ENCODE measurements around the gene PEX3.
"Not testable (repeated sequence)": the region's sequence is repeated elsewhere in the genome, so short reads cannot be mapped to it uniquely, and the experiment has no call there.

The PEX3 gene

DNA sequence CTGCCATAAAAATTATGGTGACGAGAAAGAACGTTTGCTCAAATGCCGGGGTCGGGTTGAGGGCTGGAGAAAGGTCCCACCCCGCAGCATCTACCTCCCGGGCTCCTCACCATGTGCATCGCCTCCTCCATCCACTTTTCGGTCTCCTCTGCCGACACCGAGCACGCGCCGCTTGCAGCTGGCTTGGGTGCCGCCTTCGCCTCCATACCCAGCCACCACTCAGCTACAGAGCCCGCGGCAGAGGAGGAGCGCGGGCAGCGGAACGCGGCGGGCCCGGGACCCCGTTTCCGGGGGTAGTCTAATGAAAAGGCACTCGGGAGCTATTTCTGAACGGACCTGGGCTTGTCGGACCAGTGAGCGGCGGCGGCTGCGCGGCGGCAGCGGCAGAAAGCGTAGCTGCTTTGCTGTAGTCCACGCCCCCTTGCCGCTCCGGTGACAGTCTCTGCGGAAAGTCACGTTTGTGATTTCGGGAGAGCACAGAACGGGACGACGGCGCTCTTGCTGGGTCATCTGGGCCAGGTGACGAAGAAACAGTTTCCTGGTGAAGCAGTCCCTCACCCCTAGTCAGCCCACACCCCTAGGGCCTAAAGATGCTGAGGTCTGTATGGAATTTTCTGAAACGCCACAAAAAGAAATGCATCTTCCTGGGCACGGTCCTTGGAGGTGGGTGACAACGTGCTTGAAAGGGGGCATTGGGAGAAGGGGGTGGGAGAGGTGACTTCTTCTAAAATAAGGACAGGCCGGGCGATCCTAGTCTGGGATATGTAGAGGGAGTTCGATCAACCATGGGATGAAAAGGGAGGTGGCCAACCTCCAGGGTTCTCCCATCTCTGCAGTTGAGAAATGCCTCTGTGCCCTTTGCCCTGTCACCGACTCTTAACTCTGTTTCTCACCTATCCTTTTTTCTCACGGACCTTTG lies at the start of gene PEX3, which contains the start of gene ADAT2:
TSS of gene PEX3 (plus strand) at position 353 of the 919 bp plus-strand sequence. CDS start at position 591, 238 bp downstream.
TSS of gene ADAT2 (minus strand) at position 243 of the 919 bp plus-strand sequence. CDS start at position 206, 37 bp downstream.
- peak; percentile 94 for DNase-seq

- no peak for DNase-seq
These were observed 49.5 kb upstream of the PEX3 start for GRCh38 chr6:143401068-143401446.

- DNase-seq: no peak
These were observed 48.8 kb upstream of the PEX3 start for GRCh38 chr6:143401636-143402370.

- no peak for DNase-seq
These were observed 47.8 kb upstream of the PEX3 start for GRCh38 chr6:143402721-143403336.

DNA sequence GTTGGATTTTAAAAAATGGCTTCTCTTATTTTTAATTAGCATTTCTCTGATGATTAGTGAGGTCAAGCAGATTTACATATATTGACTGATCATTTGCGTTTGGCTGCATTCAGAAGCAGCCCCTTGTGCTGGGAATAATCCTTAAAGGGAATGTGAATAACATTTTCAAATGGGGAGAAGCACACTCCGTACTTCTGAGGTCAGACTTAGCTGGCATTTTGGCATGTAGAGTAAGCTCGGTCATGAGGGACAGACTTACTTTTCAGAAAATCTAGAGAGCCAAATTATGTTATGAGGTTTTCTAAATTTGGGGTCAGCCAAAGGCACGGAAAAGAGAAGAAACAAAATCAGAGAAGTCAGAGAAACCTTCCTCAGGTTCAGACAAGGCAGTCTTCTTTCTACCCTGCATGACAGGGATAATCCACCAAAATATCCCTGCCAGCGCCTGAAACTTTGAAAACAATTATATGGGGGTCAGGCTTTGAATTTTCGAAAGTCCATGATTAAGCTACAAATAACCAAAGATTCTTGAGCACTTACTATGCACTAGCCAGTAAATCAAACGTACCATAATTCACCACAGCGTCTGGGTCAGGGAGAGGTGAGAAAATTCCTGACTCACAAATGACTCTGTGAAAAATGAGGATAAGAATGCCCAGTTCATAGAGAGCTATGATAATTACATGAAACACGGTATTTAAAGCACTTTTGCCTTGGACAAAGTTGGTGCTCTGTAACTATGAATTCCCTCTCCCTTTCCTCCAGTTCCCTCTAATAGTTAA lies 45.0 kb upstream of the PEX3 start:
- DNase-seq: no peak

GRCh38 chr6:143406673-143407072 lies 43.9 kb upstream of the PEX3 start:
- no peak for DNase-seq

DNA sequence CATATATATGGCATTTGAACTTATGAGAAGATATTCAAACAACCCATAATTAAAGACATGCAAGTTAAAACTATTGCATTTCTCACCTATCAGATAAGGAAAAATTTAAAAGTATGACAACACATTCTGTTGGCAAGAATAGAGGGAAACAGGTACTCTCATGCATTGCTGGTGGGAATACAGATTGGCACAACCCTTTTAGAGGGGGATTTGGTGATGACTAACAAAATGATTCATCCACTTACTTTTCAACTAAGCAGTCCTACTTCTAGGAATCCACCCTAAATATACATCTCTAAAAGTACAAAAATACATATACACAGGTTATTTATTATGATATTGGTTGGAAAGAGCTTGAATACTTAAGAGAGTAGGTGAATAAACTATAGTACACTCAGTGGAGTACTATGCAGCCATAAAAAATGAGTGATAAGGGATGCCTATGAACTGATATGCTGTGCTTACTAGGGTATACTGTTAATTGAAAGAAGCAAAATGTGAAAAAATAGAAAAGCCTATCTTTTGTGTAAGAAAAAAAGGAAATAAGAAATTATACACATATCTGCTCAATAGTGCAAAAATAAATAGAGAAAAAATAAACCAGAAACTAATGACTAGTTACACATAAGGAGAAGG lies 42.3 kb upstream of the PEX3 start:
- DNase-seq: no peak

DNA sequence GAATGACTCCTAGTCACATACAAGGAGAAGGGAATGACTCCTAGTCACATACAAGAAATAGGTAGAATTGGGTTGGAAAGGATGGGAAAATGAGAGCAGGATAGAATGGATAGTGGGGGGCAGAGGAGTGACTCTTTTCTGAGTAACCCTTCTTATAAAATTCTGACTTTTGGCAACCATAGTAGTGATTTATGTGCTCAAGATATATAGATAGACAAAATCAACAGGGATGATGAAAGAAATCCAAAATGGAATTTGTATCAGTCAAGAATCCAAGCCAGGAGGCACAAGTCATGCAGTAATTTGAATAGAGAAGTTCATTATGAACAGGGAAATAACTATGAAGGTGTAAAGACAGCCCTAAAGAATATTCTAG lies 41.8 kb upstream of the PEX3 start:
- DNase-seq: no peak

DNA sequence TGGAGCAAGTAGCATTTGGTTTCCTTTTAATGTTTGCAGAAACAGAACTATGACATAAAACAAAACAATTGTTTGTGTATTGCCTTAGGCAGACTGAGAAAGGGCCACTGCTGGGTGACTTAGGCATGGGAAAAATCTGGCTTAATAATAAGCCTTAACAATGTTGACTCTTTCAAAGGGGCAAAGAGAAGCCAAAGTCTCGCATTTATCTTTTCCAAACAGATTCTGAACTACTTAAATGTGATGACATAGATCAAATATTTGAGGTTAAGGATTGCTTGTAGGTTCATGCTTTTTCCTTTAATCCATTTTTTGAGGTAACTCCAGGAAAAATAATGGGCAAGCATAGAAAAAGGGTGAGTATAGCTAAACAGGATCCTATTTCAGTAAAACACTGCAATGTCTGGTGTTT lies 39.7 kb upstream of the PEX3 start:
- DNase-seq: no peak

GRCh38 chr6:143414769-143415168 lies 35.8 kb upstream of the PEX3 start:
- DNase-seq: no peak

DNA sequence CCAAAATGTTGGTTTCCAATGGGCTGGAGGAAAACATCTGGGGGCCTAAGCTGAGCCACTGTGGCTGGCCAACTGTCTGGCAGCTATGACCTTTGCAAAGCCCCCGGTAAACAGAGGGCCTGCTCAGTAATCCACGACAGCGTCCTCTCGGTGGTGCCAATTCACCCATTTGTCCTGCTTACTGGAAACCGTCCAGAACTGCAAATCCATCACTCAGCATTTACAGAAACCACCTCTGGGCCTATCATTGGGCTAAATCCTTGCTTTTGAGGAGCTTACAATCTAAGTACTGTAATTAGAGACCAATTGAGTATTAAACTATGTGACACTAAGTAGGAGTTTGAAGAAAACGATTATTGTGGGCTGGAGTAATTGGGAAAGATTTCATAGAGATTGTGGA lies 31.1 kb upstream of the PEX3 start:
- DNase-seq: no peak

GRCh38 chr6:143426026-143426425 lies 24.6 kb upstream of the PEX3 start:
- DNase-seq: no peak

DNA sequence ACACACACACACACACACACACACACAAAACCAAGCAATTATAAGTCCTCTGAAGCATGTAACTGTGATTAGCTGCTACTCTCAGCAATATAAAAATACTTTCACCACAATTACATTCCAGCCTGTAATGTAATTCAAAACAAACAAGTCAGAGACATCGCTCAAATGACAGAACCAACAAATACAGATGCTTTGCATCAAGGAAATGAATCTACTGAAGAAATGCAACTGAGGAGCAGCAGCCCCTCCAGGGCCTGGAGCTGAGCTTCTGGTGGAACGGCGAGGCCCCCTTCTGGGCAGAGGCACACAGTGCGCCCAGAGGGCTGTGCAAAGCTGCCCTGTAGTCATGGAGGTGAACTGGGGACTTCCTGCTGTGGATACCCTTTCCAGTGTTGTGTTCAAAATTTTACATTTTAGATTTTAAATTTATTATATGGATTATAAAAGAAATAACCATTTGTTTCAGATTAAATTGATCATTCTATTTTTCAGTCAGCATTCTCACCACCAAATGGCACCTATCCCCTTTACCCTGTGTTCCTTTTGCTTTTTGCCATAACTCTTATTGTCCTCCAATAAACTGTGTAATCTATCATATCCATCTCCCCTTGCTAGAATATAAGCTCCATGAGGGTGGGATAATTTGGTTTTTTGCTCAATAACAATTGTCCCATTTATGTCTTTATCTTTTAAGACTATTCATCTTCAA lies 23.3 kb upstream of the PEX3 start:
- DNase-seq: no peak

- no peak for DNase-seq
These were observed 20.6 kb upstream of the PEX3 start for GRCh38 chr6:143429970-143430369.

DNA sequence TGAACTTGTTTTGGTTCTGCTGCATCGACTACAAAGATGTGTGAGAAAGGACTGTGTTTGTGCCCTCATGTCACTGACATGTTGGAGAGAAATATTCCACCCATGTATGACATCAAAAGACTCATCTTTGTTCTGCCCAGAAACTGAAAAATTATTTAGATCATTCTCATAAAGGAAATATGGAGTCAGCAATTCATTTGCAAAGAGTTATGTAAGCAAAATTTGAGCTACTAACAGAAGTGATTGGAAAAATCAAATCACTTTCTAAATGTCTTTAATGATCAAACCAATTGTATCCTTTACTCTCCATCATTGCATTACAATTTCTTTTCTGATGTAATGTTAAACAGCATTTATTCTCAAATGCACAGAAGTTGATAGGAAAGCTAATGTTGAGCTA lies 19.4 kb upstream of the PEX3 start:
- no peak for DNase-seq

DNA sequence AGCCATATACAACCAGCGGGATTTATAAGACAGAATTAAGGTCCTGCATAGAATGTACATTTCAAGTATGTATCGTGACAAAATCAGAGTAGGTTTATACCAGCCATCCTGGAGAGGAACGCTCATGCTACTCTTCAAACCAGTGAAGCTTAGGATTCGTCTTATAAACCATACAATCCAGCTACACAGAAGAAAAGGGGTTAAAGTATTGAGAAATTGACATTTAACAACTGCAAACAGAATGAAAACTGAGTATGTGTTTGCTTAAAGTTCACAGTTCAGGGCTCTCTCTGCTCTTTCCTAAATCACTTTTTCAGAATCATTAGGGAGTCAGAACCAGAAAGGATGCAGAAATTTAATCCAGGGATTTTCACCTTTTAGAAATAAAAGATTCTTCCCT lies 18.0 kb upstream of the PEX3 start:
- DNase-seq: no peak

DNA sequence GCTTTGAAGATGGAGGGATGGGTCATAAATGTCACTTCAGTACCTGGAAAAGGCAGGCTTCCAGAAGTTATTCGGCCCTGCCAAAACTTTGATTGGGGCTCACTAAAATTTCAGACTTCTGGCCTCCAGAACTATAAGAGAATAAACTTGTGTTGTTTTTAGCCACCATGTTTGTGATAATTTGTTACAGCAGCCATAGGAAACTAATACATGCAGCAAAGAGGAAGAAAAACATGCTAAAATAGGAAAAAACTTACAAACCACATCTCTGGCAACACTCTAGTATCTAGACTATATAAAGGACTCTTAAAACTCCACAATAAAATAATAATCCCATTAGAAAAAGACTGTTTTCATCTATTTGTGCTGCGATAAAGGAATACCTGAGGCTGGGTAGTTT lies 9.6 kb upstream of the PEX3 start:
- DNase-seq: no peak

DNA sequence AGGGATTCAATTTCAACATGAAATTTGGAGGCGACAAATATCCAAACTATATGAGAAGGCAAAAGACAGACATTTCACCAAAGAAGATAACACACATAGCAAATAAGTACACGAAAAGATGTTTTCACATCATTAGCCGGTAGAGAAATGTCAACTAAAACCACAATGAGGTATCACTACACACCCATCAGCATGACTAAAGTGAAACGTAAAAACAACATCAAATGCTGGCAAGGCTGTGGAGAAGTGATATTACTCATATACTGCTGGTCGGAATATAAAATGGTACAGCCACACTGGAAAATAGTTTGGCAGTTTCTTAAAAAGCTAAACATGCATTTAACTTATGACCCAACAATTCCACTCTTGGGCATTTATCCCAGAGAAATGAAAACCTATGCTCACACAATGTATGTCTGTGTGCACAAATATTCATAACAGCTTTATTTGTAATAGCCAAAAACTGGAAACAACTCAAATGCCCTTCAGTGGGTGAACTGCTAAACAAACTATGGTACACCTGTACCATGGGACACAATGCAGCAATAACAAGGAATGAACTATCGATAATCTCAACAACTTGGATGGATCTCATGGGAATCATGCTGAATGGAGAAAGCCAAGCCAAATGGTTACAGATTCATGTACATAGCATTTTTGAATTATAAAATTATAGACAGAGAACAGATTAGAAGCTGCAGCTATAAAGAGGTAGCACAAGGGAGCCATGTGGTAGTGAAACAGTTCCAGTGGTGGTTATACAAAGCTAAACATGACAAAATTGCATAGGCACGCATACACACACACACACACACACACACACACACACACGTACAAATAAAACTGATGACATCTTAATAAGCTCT lies 8.7 kb upstream of the PEX3 start:
- no peak for DNase-seq

GRCh38 chr6:143443096-143443495 lies 7.5 kb upstream of the PEX3 start:
- DNase-seq: no peak

- DNase-seq: not testable (repeated sequence)
These were observed 2.7 kb upstream of the PEX3 start for GRCh38 chr6:143447865-143448264.
